GM12878 (cell line): ENCODE data around the gene DLX3. TPM values are rescaled to one million over a fixed set of nuclear protein-coding genes. Genes with fewer than 3 reads are reported as not detected.

Source experiments
- ATAC-seq: fragments of 200-7000 bp; cut with Tn5 transposase; 3 replicates; pipeline ENCODE4 v1.9.1; 2020; ENCODE audit warnings: mild to moderate bottlenecking, moderate library complexity
- BruUV-seq: library from RNA; stranded (reverse); fragments of 400-500 nt; replicated peaks from 2 replicates; lab custom pipeline; 2021; lab: Mats Ljungman, UMichigan
- CTCF ChIA-PET: fragments of 300-600 bp; sonication (Branson Sonifier 250); formaldehyde crosslinking; extraction: SDS; loops from one replicate; lab custom pipeline; 2021; ENCODE audit warnings: inconsistent platforms; lab: Yijun Ruan, JAX
- POLR2A ChIA-PET: fragments of 350-600 bp; formaldehyde crosslinking; extraction: SDS; loops from one replicate; lab custom pipeline; 2021; ENCODE audit warnings: inconsistent platforms; lab: Charles Lee
- RAD21 ChIA-PET: fragments of 300-600 bp; sonication (Branson Sonifier 250); formaldehyde crosslinking; loops from one replicate; lab custom pipeline; 2023; ENCODE audit warnings: antibody characterized with exemption; ENCODE audit not compliant: unreplicated experiment; lab: Charles Lee
- SMC1A ChIA-PET: fragments of 300-600 bp; sonication (Branson Sonifier 250); formaldehyde crosslinking; loops from one replicate; lab custom pipeline; 2023; ENCODE audit not compliant: unreplicated experiment, uncharacterized antibody; lab: Charles Lee
- DNase-seq: peaks from one replicate; pipeline ENCODE4 v3.0.0-alpha.2; 2011; ENCODE audit warnings: low read depth, low spot score
- FAIRE-seq: peaks from 3 replicates; lab custom pipeline; 2011; peaks lifted over from hg19 to GRCh38; lab: Jason Lieb, UNC
- H2AFZ ChIP-seq: 2 replicates; pipeline ENCODE4 v1.6.0; 2011; ENCODE audit warnings: low read depth, low read length, control low read depth; ENCODE audit not compliant: control insufficient read depth
- H3K27ac ChIP-seq: 2 replicates; pipeline ENCODE4 v1.5.1; 2011; ENCODE audit warnings: control low read depth; ENCODE audit not compliant: control insufficient read depth, insufficient read depth
- H3K27me3 ChIP-seq, 2 experiments: replicated peaks in 1 of 2; 2 replicates each; pipeline versions ENCODE4 v1.6.0 to v1.6.1; 2011; ENCODE audit warnings: low read length in 1 of 2; ENCODE audit not compliant: control insufficient read depth in 2 of 2, insufficient read depth in 2 of 2
- H3K36me3 ChIP-seq, 2 experiments: 2 replicates each; pipeline ENCODE4 v1.5.1; 2011; ENCODE audit warnings: low read length in 1 of 2; ENCODE audit not compliant: control insufficient read depth in 2 of 2, insufficient read depth in 2 of 2
- H3K4me1 ChIP-seq: 2 replicates; pipeline ENCODE4 v1.6.1; 2011; ENCODE audit warnings: mild to moderate bottlenecking, low read length, moderate library complexity, mixed read lengths; ENCODE audit not compliant: control insufficient read depth, insufficient read depth
- H3K4me2 ChIP-seq: 2 replicates; pipeline ENCODE4 v1.6.0; 2011; ENCODE audit warnings: control low read depth; ENCODE audit not compliant: control insufficient read depth, insufficient read depth
- H3K4me3 ChIP-seq: fragments of 200-600 bp; sonication (generic); 2 replicates; pipeline ENCODE4 v1.5.1; 2016
- H3K79me2 ChIP-seq: 2 replicates; pipeline ENCODE4 v1.6.0; 2011; ENCODE audit warnings: low read length; ENCODE audit not compliant: control insufficient read depth, insufficient read depth
- H3K9ac ChIP-seq: 2 replicates; pipeline ENCODE4 v1.8.0; 2011; ENCODE audit warnings: low read length, control low read depth, mixed read lengths; ENCODE audit not compliant: control insufficient read depth, insufficient read depth
- H3K9me3 ChIP-seq: replicated peaks from 3 replicates; pipeline ENCODE4 v1.5.1; 2011; ENCODE audit warnings: mild to moderate bottlenecking, low read length; ENCODE audit not compliant: control insufficient read depth, insufficient read depth
- H4K20me1 ChIP-seq: 2 replicates; pipeline ENCODE4 v1.6.0; 2011; ENCODE audit not compliant: control insufficient read depth, insufficient read depth
- GABPA ChIP-seq: IDR thresholded peaks from 2 replicates; pipeline ENCODE4 v1.6.1; 2014; ENCODE audit warnings: antibody characterized with exemption, low read depth, mild to moderate bottlenecking, inconsistent platforms
- KLF5 ChIP-seq: fragments of 450-650 bp; IDR thresholded peaks from 2 replicates; pipeline ENCODE4 v1.6.1; 2014; ENCODE audit warnings: mild to moderate bottlenecking; ENCODE audit not compliant: partially characterized antibody
- SPI1 ChIP-seq: IDR thresholded peaks from 2 replicates; pipeline ENCODE4 v1.6.1; 2011; ENCODE audit warnings: low read depth, mild to moderate bottlenecking, low read length, moderate library complexity, borderline replicate concordance; ENCODE audit not compliant: insufficient read depth
- WGBS: methylation state at CpG from one replicate; pipeline ENCODE4 v1.1.6; 2016; ENCODE audit warnings: low lambda C conversion rate; ENCODE audit not compliant: insufficient replicate concordance, insufficient coverage; ENCODE audit errors: missing lambda C conversion rate; 5-methylcytosine and 5-hydroxymethylcytosine counted together
- in situ Hi-C: fragments of 300-500 bp; cut with MboI; formaldehyde crosslinking; loops from 9 replicates; pipeline ENCODE4 v1.14.3; 2018; ENCODE audit warnings: mixed read lengths
- intact Hi-C: fragments of 100-400 bp; cut with micrococcal nuclease; formaldehyde crosslinking; loops from one replicate; pipeline ENCODE4 v1.14.2; 2022; ENCODE audit not compliant: unreplicated experiment
- polyA plus RNA-seq, 11 experiments: library from polyadenylated mRNA; depleted of rRNA in 4 of 11; unstranded in 6 of 11; stranded (reverse) in 5 of 11; fragments of >200 nt; fragmentation: Nextera tagmentation in 4 of 11; fragmentation: Illumina TruSeq in 1 of 11; extraction: Ambion mirVana in 4 of 11; extraction: Trizol in 1 of 11; gene quantifications; 1 replicate in 1 of 11; 2 replicates in 10 of 11; pipeline versions ENCODE4 v1.2.1 to v1.2.3, GENCODE V29; 2011 to 2016; ENCODE audit warnings: inconsistent platforms in 2 of 11, missing spikeins in 2 of 11, low read depth in 1 of 11
- total RNA-seq, 4 experiments: library from RNA; depleted of rRNA in 3 of 4; stranded (reverse); fragments of >200 nt in 3 of 4; fragmentation: Illumina TruSeq in 1 of 4; extraction: Trizol in 1 of 4; gene quantifications; 2 replicates each; pipeline versions ENCODE4 v1.2.1 to v1.2.3, GENCODE V29; 2013 to 2021
- TF ChIP-seq, protein P1 (sequence below): fragments of 450-650 bp; IDR thresholded peaks from 2 replicates; pipeline ENCODE4 v1.6.1; 2018; ENCODE audit warnings: mild to moderate bottlenecking, low read depth, moderate library complexity; ENCODE audit not compliant: partially characterized antibody

The DLX3 gene
- total and polyA plus RNA-seq, 10 of the 15 experiments (the other 5 are each of a cell fraction or from before 2014, with no cell fraction given), result not detected

- TF ChIP-seq, protein P1, sequence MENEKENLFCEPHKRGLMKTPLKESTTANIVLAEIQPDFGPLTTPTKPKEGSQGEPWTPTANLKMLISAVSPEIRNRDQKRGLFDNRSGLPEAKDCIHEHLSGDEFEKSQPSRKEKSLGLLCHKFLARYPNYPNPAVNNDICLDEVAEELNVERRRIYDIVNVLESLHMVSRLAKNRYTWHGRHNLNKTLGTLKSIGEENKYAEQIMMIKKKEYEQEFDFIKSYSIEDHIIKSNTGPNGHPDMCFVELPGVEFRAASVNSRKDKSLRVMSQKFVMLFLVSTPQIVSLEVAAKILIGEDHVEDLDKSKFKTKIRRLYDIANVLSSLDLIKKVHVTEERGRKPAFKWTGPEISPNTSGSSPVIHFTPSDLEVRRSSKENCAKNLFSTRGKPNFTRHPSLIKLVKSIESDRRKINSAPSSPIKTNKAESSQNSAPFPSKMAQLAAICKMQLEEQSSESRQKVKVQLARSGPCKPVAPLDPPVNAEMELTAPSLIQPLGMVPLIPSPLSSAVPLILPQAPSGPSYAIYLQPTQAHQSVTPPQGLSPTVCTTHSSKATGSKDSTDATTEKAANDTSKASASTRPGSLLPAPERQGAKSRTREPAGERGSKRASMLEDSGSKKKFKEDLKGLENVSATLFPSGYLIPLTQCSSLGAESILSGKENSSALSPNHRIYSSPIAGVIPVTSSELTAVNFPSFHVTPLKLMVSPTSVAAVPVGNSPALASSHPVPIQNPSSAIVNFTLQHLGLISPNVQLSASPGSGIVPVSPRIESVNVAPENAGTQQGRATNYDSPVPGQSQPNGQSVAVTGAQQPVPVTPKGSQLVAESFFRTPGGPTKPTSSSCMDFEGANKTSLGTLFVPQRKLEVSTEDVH, result no peak
- no peak for TF ChIP-seq KLF5
Measured at GRCh38 chr17:49979748-49980479, 15.1 kb downstream of the DLX3 start (continued).

GRCh38 chr17:49978501-49978900 lies 16.5 kb downstream of the DLX3 start:
- Histone ChIP-seq H3K9me3 (no peaks in the 10 kb centered on the region), H3K4me3 (no peak overlapping the region), H3K4me1 (no peaks in the 10 kb centered on the region), H3K36me3 (no peaks in the 10 kb centered on the region), H3K79me2 (no peaks in the 10 kb centered on the region), H2AFZ (no peak overlapping the region), H3K27me3 (peaks cover 6 to 8% of the 10 kb centered on the region in 2 experiments), H3K4me2 (no peak overlapping the region), H3K27ac (no peak overlapping the region), H3K9ac (no peak overlapping the region), H4K20me1 (no peaks in the 10 kb centered on the region)
- TF ChIP-seq GABPA (no peak), SPI1 (0 out of 2 replicates have a peak, but pooled peaks have one; percentile 8)
- ChIA-PET CTCF (interaction anchor here (1.0 to 4.8 kb wide), 5 partner anchors 19 to 421 kb away, joined by 3 to 28 read pairs (median 5); no protein-coding TSS in a partner anchor), POLR2A (interaction anchor here (0.7 kb wide), 1 partner anchor 170 kb away, joined by 4 read pairs; no protein-coding TSS in a partner anchor), RAD21 (interaction anchor here (0.5 kb wide), 1 partner anchor 612 kb away, joined by 3 read pairs; no protein-coding TSS in a partner anchor), SMC1A (no interaction called here)
- ATAC-seq (no peak), FAIRE-seq (no peak), DNase-seq (no peak)
- intact Hi-C loops (no loop called here), in situ Hi-C loops (no loop called here)
- 34% methylated on average over 13 of the region's 13 CpGs for WGBS
- BruUV-seq, result no TSS peak
